CD4-positive, alpha-beta T cell treated with Interleukin-2 at 100 ng/mL for 4 hours (primary cell): Measurements from ENCODE around the gene BMPR1B.
"Not testable (repeated sequence)": the region's sequence is repeated elsewhere in the genome, so short reads cannot be mapped to it uniquely, and the experiment has no call there.

Experiments
- DNase-seq: peaks from one replicate; pipeline ENCODE4 v3.0.0-alpha.2; 2020; ENCODE audit warnings: low spot score

Gene BMPR1B

DNA sequence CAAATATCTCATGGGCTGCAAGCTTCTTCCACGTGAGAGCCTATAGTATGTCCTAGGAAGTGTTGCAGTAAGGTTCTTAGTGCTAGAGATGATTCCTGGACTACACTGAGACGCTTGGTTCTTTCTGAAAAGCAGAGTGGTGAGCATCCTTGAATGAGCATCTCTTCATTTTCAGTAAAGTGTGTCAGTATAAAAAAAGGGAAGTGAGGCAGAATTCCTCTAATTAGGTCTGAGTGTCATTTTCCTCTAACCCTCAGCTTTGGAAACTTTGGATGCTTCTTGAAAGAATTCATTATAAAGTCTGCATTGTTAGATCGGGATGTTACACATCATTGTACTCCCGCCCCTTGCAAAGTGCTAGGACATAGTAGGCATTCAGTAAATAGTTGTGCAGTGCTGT lies 5.2 kb downstream of the BMPR1B start:
- DNase-seq = no peak

DNA sequence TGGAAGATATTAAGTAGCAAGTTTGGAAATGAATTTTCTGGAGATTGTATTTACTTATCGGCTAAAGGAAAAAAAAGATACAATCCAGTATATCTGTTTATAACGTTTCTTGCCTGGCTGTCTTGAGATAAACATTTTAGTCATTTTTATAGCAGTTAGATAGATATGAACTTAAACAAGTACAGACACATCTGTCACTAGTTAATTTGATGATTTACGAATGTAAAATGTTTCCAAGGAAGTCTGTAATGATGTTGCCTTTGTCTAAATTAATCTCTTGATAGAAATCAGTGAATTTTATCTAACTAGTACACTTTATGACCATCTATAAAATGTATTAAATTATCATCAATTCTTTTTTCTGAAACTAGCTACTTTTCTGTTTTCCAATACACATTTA lies 5.7 kb downstream of the BMPR1B start:
- DNase-seq = no peak

DNA sequence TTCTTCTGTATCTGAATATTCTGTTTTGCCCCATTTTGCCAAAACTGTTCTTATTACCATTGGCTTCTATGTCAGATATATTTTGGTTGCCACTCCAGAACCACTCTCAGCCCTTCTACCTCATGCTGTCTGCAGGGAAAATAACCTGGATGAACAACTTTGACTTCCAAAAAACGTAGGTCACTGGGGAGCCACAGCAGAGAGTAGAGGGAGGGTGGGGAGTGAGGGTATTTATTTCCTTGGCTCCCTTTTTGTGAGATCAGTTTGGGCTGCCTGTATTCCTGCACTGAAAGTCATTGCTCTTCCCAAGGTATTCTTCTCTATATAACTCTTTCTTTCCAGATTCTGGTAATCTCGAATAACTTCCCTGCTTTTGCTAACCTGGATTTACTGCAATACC lies 6.3 kb downstream of the BMPR1B start:
- no peak for DNase-seq

DNA sequence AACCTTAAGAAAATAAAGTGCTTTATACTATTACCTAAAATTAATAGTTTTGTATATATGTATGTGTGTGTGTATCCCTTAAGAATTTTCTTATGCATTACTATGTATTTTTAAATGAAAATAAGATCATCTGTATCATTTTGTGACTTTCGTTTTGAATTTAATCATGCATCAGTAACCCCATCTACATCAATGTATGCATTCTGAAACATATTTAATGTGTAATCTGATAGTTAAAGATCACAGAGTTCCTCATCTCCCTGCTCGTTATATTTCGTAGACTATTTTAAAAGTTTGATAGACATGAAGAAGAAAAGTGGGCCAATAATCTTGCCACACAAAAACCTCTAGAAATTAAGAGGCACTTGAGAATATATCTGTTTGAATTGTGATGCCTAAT lies 7.4 kb downstream of the BMPR1B start:
- DNase-seq = no peak

DNA sequence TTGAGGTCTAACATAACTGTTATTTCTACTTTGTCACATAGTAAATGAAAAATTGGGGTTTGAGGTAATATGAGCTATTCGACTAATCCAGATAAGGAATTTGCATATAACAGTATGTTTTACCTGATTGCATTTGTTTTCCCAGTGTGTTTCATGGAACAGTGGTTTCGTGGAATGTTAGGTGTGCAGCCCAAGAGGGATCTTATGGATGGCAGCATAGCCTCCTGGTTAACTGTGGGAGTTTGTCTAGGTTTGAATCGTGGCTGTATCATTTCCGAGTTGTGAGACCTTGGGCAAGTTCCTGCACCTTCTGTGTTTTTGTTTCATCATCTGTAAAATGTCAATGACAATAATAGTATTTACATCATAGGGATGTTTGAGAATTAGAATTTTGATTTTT lies 7.9 kb downstream of the BMPR1B start:
- no peak for DNase-seq

DNA sequence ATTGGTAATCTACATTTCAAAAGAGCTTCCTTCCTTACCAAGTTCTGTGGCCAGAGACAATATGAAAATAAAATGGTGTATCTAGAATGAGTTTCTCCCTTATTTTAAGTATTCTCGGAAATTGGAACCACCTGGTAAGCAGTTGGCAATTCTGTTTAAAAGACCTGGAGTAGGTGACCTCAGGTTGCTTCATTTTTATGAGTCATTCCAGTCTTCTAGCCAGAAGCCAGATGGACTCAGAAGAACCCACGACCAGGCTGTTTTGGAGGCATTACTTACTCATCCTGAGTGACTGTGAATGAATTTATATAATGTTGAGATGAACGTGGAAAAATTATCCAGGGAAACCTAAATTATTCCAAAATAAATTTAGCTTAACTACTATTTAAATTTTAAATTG lies 9.1 kb downstream of the BMPR1B start:
- no peak for DNase-seq

DNA sequence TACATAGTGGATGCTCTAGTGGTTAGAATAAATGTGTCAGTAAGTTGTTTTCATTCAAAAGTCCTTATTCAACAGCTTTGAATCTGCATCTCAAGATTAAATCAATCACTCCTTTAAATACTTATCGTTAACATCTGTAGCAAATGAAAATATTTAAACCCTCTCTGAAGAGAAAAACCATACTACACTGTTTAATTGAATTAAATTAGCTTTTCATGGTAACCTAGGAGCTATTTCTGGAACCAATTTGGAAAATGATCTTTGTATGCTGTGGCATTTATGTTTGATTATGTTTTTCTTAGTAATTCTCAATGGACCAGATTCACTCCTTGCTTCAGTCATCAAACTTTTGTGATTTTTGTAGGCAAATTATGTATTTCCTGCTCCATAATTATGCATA lies 9.7 kb downstream of the BMPR1B start:
- no peak for DNase-seq

DNA sequence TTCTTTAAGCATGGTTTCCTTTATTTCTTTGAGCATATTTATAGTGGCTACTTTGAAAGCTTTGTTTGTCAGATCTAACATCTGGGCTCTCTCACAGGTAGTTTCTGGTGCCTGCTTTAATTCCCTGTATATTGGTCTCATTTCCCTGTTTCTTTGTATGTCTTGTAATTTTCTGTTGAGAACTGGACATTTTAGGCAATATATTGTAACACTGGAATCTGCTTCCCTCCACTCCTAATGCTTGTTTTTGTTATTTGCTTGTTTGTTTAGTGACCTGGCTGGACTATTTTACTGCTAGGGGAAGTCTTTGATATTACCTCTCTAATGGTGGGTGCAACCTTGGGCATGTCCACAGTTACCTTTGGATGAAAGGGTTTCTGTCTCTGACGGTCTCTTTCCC lies 25.0 kb downstream of the BMPR1B start:
- no peak for DNase-seq

DNA sequence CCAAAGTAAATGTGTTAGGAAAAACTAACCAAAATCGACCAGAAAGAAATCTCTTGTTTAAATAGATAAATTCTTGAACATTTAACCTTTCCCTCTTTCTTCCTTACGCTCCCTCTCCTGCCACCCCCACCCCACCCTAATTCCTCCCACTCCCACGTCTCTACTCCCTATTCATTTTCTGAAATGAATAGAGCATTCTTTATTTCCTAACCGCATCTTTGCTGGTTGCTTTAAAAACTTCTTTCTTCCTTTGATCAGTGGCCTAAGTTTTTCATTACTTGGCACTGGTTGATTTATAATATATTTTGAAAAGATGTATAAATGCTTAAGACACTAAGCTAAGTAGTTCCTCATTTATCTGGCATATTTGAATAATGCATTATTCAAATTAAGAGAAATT lies 33.9 kb downstream of the BMPR1B start:
- no peak for DNase-seq

DNA sequence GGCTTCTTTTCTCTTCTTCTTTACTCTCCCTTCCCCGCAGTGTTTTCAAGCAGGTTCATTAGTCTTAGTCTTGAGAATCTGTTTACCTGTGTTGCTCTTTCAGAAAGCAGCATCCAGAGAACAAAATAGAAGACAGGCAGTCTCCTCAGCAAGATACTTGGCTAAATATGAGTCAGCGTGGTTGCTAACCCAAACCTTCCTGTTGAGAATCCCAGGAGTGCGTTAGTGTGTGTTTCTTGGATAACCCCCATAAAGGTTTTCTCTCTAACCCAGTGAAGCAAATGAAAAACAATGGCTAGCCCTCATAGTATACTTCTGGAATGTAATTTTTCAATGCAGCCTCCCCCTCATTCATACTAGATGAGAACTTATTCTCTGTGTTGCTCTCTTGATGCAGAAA lies 41.1 kb downstream of the BMPR1B start:
- no peak for DNase-seq

DNA sequence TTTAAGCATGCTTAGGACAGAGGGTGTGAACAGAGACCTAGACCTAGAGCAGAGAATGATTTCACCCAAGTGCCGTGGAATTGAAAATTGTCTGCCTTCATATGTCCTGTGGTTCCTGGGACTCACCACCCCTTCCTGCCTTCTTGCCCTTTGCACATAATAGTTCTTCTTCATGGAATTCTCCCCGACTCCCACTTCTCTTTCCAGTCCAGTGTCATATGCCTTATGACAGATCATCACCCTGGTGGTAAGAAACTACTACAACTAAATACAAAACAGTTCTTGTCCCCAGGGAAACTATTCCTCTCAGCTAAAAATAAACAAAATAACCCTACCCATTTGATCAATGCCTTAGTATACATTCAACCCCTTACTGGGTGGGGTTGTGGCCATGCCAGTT lies 43.3 kb downstream of the BMPR1B start:
- DNase-seq = no peak

DNA sequence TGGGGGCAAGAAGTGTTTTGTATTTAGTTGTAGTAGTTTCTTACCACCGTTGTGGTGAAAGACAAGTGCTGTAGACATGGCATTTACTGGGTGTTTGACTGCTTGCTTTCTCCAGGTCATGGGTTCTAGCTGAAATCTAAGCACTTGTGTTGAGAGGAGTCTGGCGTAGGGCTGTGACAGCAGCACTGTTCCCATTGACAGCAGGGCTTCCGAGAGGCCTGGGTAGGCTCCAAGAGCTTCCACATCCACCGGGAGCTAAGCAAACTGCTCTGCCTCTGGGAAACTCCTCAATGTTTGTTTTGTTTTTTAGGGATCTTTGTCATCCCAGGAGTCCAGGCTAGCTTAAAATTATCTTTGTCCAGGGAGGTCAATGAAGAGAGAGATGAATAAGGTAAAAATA lies 44.3 kb downstream of the BMPR1B start:
- DNase-seq = no peak

DNA sequence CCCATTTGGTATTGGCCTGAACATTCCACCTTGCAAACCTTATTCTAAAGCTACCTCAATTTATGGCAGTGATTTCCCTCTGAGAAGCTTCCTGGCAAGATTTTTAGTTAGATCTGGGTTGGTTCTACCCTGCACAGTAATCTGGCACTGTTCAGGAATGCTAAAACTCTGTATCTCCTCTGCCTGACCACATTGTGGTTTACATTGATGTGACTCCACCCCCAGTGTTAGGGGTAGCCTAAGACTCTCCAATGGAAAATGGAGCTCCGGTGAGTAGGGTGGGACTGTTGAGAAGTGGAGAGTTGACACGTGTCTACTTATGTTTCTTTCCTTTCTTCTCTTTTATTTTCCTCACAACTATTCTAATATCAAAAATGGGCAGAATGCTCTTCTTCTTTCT lies 45.4 kb downstream of the BMPR1B start:
- DNase-seq = no peak

DNA sequence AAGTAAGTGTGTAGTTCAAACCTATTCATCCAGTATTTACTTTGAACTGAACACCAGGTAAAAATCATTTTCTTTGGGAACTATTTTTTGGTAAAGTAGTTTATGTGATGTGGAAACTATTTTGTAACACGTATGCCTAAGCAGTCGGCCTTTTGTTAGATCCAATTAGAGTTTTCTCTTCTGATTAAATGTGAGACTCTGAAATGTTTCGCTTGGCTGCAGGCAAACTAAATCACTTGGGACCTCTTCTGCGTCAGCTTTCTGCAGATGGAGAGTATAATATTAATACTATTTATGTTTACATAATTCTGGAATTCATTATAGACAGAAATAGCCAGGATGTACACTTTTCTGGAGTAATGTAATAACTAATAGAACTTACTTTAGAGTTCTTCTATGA lies 46.9 kb downstream of the BMPR1B start:
- no peak for DNase-seq

DNA sequence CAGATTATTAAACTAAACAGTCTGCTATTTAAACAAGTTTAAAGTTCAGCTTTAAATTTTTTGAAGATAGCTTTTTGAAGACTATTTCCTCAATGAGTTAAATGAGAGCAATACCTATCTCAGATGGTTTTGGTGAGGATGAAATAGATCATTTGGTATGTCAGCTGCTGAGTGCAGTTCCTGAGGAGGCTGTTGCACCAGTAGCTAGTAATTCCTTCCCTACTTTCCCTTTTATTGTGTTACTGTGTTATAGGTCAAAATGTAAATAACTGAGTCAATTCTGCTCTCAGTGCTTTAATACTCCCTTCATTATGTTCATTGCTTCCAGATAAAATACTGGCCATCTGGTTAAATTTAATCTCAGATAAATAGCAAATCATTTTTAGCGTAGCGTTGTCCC lies 48.6 kb downstream of the BMPR1B start:
- no peak for DNase-seq

DNA sequence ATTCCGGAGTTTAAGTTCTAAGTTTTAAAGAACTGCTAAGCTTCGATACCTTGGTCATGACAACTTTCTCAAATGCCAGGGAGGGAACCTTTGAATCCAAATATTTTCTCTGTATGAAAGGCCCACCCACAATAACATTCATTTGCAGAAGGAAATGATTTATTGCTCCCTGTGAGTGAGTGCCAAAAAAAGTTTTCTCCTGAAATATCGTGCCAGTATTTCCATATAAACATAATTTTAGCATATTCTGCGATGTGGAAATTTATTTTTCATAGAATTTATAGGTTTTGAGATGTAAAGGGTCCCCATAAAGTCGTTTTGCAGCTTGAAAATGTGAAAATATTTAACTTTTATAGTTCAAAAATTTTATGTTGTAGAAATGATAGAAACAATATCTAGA lies 53.9 kb downstream of the BMPR1B start:
- DNase-seq = no peak

DNA sequence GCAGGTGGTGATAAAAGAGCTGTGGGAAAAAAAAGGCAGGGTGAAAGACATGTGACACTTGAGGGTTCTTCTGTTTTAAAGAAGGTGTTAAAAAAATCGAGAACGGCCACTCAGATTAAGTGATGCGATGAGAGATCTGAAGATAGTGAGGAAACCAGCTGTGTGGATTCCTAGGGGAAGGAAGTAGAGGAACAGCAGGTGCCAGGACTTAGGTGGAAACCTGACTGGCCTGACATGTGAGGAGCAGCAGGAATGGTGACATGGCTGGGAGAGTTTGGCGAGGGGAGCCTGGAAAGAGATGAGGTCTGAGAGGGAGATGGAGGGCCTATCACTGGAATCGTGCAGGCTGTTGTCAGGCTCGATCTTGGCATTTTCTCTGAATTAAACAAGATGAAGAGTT lies 55.5 kb downstream of the BMPR1B start:
- no peak for DNase-seq

DNA sequence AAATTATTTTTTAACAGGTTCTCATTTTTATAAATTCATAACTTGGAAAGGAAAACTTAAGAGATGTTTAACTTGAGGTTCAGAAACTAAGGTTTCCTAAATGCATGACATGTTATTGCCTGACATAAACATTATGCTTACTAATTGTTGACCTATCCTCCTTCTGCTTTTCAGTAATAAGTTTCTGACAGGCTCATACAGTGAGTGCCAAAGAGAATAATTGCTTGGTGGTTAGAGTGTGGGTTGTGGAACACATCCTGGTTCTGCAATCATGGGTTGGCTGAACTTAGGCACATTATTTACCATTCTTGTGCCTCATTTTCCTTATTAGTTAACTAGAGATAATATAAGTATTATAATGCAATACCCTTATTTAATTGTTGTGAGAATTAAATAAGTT lies 56.5 kb downstream of the BMPR1B start:
- DNase-seq = no peak

DNA sequence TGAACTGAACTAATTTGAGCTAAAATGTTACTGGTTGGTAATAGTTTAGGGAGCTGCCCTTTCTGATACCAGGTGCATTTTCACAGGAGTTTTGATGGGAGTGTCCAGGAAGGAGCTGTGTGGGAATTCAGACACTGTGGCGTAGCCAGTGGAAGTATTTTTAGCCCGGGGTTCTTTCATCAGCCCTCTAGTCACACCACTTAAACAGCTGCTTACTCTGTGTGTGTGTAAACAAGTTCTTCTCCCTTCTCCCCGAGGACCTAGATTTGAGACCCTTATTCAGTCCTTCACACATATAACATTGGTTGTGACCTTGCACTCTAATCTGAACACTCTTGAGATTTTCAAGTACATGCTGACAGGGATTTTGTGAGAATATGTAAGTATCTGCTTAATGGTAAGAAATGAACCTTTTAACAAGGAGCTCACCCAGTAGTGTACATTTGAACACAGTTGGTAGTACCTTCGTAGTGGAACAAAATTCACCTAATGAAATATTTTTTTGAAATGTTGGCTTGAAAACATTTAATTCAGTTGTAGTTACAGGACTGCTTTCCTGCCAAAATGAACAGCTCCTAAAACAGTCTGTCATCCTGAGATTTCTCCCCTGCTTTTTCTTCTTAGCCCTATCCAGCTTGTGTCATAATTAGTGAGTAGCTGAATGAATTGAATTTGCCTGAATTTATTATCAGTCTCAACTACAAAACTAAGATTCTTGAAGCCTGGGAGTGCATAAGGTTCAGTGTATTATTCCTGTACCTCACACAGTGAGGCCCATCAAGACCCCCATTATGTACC lies 61.8 kb downstream of the BMPR1B start:
- DNase-seq = no peak

DNA sequence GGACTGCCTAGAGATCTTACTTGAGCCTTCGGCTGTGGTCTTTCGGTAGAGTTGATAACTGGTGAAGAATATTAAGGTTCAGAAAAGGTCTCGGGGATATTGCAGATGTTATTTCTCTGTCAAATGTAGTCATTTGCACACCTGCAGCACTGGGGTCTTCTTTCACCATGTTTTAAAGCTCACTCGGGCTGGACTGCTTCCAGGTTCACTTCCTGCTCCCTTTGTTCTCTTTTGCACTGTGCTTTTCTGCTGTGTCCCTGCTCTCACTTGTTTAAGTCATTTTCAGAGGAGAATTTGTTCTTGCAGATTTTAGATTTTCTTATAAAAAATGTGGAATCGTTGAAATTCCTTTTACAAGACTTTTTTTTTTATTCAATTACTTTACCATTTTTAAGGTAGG lies 68.5 kb downstream of the BMPR1B start:
- no peak for DNase-seq

DNA sequence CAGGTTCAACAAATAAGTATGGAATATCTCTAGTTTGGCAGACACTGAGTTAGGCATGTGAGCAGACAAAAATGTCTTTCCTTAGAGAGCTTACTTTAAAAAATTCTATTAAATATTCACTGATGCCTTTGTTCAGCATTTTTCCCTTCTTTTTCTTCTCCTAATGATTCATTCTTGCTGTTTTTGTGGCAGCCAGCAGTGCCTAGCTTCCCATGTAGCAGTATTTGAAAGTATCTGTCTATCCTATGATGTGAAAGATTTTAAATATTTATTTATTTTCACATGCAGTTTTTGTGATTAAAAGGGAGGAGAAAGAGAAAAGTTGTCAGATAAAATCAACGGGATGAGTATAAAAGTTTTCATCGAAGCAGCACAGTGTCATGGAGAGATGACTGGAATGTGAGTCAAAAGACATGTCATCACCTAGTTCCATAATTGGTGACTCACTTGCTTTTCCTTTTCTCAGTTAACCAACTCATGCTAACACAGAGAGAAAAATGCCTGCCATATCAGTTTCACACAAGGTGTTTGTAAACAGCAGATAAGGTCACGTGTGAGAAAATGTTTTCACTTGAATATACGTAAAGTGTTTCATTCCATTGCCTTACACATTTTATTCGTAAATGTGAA lies 69.8 kb downstream of the BMPR1B start:
- no peak for DNase-seq

DNA sequence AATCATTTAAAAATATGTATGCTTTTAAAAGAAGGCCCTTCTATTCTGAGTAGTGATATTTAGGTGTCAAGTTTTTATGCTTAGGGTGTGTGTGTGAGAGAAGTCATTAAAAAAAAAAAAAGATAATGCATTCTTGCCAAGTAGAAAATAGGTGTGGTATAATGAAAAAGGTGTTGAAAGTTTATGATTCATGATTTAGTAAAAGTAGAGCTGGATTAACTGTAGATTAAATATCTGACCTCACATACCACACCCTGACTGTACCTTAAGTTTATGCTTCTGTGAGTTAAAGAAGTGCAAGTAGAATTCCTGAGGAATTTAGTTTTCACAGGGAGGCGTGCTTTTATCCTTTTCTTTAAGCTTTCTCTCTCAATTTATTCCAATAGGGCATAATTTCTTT lies 71.1 kb downstream of the BMPR1B start:
- no peak for DNase-seq

DNA sequence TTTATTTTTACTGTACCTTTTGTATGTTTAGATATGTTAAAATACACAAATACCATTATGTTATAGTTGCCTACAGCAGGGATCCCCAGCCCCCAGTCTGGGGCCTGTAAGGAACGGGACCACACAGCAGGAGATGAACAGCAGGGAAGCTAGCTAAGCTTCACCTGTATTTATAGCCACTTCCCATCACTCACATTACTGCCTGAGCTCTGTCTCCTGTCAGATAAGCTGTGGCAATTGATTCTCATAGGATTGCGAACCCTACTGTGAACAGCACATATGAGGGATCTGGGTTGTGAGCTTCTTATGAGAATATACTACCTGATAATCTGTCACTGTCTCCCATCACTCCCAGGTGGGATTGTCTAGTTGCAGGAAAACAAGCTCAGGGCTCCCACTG lies 73.9 kb downstream of the BMPR1B start:
- DNase-seq = no peak

DNA sequence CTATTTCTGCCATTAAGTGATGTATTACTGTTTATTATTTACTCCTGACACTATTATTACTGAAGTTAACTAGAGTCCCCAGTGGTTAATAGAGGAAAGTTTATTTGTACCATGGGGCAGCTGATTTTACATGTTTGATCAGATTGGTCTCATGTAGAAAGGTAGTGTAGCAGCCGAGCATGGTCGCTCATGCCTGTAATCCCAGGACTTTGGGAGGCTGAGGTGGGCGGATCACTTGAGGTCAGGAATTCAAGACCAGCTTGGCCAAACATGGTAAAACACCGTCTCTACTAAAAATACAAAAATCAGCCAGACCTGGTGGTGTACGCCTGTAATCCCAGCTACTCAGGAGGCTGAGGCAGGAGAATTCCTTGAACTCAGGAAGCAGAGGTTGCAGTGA lies 74.6 kb downstream of the BMPR1B start:
- not testable (repeated sequence) for DNase-seq
